Measurements from ENCODE around the gene EAF1.

GRCh38 chr3:15403495-15403894, 23.9 kb upstream of the EAF1 start:
- no peak for TF ChIP-seq POLR2A (IDR thresholded peaks at IDR 0.05)
- TF ChIP-seq CTCF (IDR thresholded peaks at IDR 0.05), result no peak
- no peak for TF ChIP-seq EP300 (IDR thresholded peaks at IDR 0.05)
